Measurements from ENCODE around the gene WDR87.

The WDR87 gene

GRCh38 chr19:37906869-37907734 is 708 bp upstream of the WDR87 start, which contains the start of gene SIPA1L3:
Gene SIPA1L3 (plus strand): TSS chr19:37907208. CDS start chr19:38081566, 174,358 bp downstream.
- ChIA-PET CTCF (interaction anchor here (0.5 to 14.3 kb wide), 14 partner anchors 9 to 1726 kb away, joined by 3 to 316 read pairs (median 4); partner anchors contain the start of gene PSMD8), POLR2A (interaction anchor here (0.5 to 3.8 kb wide), 49 partner anchors 10 to 1693 kb away, joined by 3 to 38 read pairs (median 4); partner anchors contain the start of genes EIF3K, FAM98C, GGN and MRPS12)
- Histone ChIP-seq H3K27ac (ENCODE audit: extremely low read depth, low read depth, low read length) (peak within 1 kb of the TSS; percentile 81), H3K9me3 (ENCODE audit: control insufficient read depth, insufficient read depth, low read depth, low read length) (no peaks in the 10 kb centered on the region), H3K4me1 (ENCODE audit: control insufficient read depth, insufficient read depth, low read length) (peaks cover 27% of the 10 kb centered on the region), H3K36me3 (ENCODE audit: control insufficient read depth in 2 of 2, insufficient read depth in 1 of 2, low read length in 2 of 2) (peaks cover 0 to 14% of the 10 kb centered on the region in 2 experiments; a peak in 1 of 3 replicates), H3K4me3 (ENCODE audit: low read depth, low read length) (peak within 1 kb of the TSS; percentile 68)
- peak; percentile 23; the same call in 1 of the 2 replicates for TF ChIP-seq MZF1 (tag by site-specific recombination; IDR thresholded peaks at IDR 0.05; ENCODE audit: borderline replicate concordance)
- no peak for TF ChIP-seq ZNF133 (tag by site-specific recombination; IDR thresholded peaks at IDR 0.05)
- TF ChIP-seq SP7 (tag by site-specific recombination; IDR thresholded peaks at IDR 0.05) = peak; percentile 86
- peak; percentile 64; the same call in 1 of the 2 replicates for TF ChIP-seq GLIS1 (tag by site-specific recombination; IDR thresholded peaks at IDR 0.05)
- no peak for TF ChIP-seq ZNF544 (tag by site-specific recombination; IDR thresholded peaks at IDR 0.05)
- no peak for TF ChIP-seq FEZF1 (tag by site-specific recombination; IDR thresholded peaks at IDR 0.05)
- TF ChIP-seq REST (tag by site-specific recombination; IDR thresholded peaks at IDR 0.05) = 0 out of 2 replicates have a peak, but pooled peaks have one; percentile 3
- 0 out of 2 replicates have a peak, but pooled peaks have one; percentile 65 for TF ChIP-seq ZNF174 (tag by site-specific recombination; IDR thresholded peaks at IDR 0.05)
- 0 out of 2 replicates have a peak, but pooled peaks have one; percentile 6 for TF ChIP-seq EGR2 (tag by site-specific recombination; IDR thresholded peaks at IDR 0.05; ENCODE audit: low read depth)
- TF ChIP-seq, protein P1, sequence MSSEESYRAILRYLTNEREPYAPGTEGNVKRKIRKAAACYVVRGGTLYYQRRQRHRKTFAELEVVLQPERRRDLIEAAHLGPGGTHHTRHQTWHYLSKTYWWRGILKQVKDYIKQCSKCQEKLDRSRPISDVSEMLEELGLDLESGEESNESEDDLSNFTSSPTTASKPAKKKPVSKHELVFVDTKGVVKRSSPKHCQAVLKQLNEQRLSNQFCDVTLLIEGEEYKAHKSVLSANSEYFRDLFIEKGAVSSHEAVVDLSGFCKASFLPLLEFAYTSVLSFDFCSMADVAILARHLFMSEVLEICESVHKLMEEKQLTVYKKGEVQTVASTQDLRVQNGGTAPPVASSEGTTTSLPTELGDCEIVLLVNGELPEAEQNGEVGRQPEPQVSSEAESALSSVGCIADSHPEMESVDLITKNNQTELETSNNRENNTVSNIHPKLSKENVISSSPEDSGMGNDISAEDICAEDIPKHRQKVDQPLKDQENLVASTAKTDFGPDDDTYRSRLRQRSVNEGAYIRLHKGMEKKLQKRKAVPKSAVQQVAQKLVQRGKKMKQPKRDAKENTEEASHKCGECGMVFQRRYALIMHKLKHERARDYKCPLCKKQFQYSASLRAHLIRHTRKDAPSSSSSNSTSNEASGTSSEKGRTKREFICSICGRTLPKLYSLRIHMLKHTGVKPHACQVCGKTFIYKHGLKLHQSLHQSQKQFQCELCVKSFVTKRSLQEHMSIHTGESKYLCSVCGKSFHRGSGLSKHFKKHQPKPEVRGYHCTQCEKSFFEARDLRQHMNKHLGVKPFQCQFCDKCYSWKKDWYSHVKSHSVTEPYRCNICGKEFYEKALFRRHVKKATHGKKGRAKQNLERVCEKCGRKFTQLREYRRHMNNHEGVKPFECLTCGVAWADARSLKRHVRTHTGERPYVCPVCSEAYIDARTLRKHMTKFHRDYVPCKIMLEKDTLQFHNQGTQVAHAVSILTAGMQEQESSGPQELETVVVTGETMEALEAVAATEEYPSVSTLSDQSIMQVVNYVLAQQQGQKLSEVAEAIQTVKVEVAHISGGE (tag by site-specific recombination; conservative IDR thresholded peaks at IDR 0.05; ENCODE audit: low read depth) = peak; percentile 93
- TF ChIP-seq, protein P2, sequence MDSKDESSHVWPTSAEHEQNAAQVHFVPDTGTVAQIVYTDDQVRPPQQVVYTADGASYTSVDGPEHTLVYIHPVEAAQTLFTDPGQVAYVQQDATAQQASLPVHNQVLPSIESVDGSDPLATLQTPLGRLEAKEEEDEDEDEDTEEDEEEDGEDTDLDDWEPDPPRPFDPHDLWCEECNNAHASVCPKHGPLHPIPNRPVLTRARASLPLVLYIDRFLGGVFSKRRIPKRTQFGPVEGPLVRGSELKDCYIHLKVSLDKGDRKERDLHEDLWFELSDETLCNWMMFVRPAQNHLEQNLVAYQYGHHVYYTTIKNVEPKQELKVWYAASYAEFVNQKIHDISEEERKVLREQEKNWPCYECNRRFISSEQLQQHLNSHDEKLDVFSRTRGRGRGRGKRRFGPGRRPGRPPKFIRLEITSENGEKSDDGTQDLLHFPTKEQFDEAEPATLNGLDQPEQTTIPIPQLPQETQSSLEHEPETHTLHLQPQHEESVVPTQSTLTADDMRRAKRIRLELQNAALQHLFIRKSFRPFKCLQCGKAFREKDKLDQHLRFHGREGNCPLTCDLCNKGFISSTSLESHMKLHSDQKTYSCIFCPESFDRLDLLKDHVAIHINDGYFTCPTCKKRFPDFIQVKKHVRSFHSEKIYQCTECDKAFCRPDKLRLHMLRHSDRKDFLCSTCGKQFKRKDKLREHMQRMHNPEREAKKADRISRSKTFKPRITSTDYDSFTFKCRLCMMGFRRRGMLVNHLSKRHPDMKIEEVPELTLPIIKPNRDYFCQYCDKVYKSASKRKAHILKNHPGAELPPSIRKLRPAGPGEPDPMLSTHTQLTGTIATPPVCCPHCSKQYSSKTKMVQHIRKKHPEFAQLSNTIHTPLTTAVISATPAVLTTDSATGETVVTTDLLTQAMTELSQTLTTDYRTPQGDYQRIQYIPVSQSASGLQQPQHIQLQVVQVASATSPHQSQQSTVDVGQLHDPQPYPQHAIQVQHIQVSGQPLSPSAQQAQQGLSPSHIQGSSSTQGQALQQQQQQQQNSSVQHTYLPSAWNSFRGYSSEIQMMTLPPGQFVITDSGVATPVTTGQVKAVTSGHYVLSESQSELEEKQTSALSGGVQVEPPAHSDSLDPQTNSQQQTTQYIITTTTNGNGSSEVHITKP (tag by site-specific recombination; IDR thresholded peaks at IDR 0.05) = 0 out of 2 replicates have a peak, but pooled peaks have one; percentile 7
- peak; percentile 100 for TF ChIP-seq KLF9 (tag by site-specific recombination; IDR thresholded peaks at IDR 0.05; ENCODE audit: low read depth)
- TF ChIP-seq ZNF514 (tag by site-specific recombination; IDR thresholded peaks at IDR 0.05) = no peak
- peak; percentile 97 for TF ChIP-seq SP3 (tag by site-specific recombination; IDR thresholded peaks at IDR 0.05)
- peak; percentile 55; the same call in 1 of the 2 replicates for TF ChIP-seq ZNF785 (tag by site-specific recombination; IDR thresholded peaks at IDR 0.05)
- peak; percentile 48; the same call in 1 of the 2 replicates for TF ChIP-seq ZNF501 (tag by site-specific recombination; IDR thresholded peaks at IDR 0.05)
- no peak for TF ChIP-seq ZNF529 (tag by site-specific recombination; IDR thresholded peaks at IDR 0.05; ENCODE audit: insufficient replicate concordance)
- TF ChIP-seq ZNF366 (tag by site-specific recombination; conservative IDR thresholded peaks at IDR 0.05) = peak; percentile 94
- TF ChIP-seq ZNF404 (tag by site-specific recombination; IDR thresholded peaks at IDR 0.05) = no peak; the same call in 1 of the 2 replicates
- peak; percentile 95 for TF ChIP-seq ZBTB26 (tag by site-specific recombination; optimal IDR thresholded peaks at IDR 0.05)
- TF ChIP-seq ZNF76 (tag by site-specific recombination; IDR thresholded peaks at IDR 0.05; ENCODE audit: borderline replicate concordance, low read depth) = peak; percentile 100
- 0 out of 2 replicates have a peak, but pooled peaks have one; percentile 85 for TF ChIP-seq KLF7 (tag by site-specific recombination; IDR thresholded peaks at IDR 0.05; ENCODE audit: borderline replicate concordance)
- no peak for TF ChIP-seq SETDB1 (IDR thresholded peaks at IDR 0.05; ENCODE audit: insufficient read length, low read length)
- 0 out of 2 replicates have a peak, but pooled peaks have one; percentile 46 for TF ChIP-seq REPIN1 (tag by site-specific recombination; IDR thresholded peaks at IDR 0.05; ENCODE audit: low read depth)
